PC-9 (cell line): Measurements from ENCODE around the gene TSPAN18. TPM values are rescaled to one million over a fixed set of nuclear protein-coding genes. Genes with fewer than 3 reads are reported as not detected.

ENCODE experiments used
- BruUV-seq: library from RNA; stranded (reverse); fragments of 400-500 nt; replicated peaks from 2 replicates; lab custom pipeline; 2021; lab: Mats Ljungman, UMichigan
- CTCF ChIA-PET: fragments of 300-600 bp; sonication (Branson Sonifier 250); formaldehyde crosslinking; loops from one replicate; lab custom pipeline; 2022; ENCODE audit warnings: antibody characterized with exemption; lab: Charles Lee
- POLR2A ChIA-PET: fragments of 300-600 bp; sonication (Branson Sonifier 250); formaldehyde crosslinking; loops from one replicate; lab custom pipeline; 2022; ENCODE audit warnings: antibody characterized with exemption; ENCODE audit not compliant: unreplicated experiment; lab: Charles Lee
- DNase-seq, 2 experiments: peaks; one replicate each; pipeline versions ENCODE4 v3.0.0 to v3.0.0-alpha.2; 2015 to 2022; ENCODE audit warnings: mixed read lengths in 1 of 2
- H2AFZ ChIP-seq: fragments of 200-600 bp; sonication (generic); 2 replicates; pipeline ENCODE4 v1.8.1; 2017; ENCODE audit warnings: antibody characterized with exemption
- H3F3A ChIP-seq: fragments of 200-600 bp; sonication (generic); 2 replicates; pipeline ENCODE4 v1.8.1; 2017; ENCODE audit warnings: antibody characterized with exemption, mild to moderate bottlenecking, low read depth; ENCODE audit not compliant: insufficient read depth
- H3K27ac ChIP-seq: fragments of 200-600 bp; sonication (generic); 2 replicates; pipeline ENCODE4 v1.6.1; 2016; ENCODE audit warnings: mixed run types
- H3K27me3 ChIP-seq: fragments of 200-600 bp; sonication (generic); 2 replicates; pipeline ENCODE4 v1.6.1; 2016; ENCODE audit warnings: low read depth, mixed run types; ENCODE audit not compliant: insufficient read depth
- H3K36me3 ChIP-seq: fragments of 200-600 bp; sonication (generic); 2 replicates; pipeline ENCODE4 v1.6.1; 2016; ENCODE audit warnings: low read depth, mixed run types
- H3K4me1 ChIP-seq: fragments of 200-600 bp; sonication (generic); replicated peaks from 2 replicates; pipeline ENCODE4 v1.6.1; 2016; ENCODE audit warnings: mixed run types; ENCODE audit not compliant: insufficient read depth
- H3K4me2 ChIP-seq: fragments of 200-600 bp; sonication (generic); 2 replicates; pipeline ENCODE4 v1.6.1; 2017; ENCODE audit warnings: mixed run types
- H3K4me3 ChIP-seq: fragments of 200-600 bp; sonication (generic); 2 replicates; pipeline ENCODE4 v1.6.1; 2016; ENCODE audit warnings: mixed run types
- H3K79me2 ChIP-seq: fragments of 200-600 bp; sonication (generic); 2 replicates; pipeline ENCODE4 v1.6.1; 2017; ENCODE audit warnings: low read depth, mixed run types
- H3K9me2 ChIP-seq: fragments of 200-600 bp; sonication (generic); 2 replicates; pipeline ENCODE4 v1.8.1; 2017; ENCODE audit warnings: mild to moderate bottlenecking; ENCODE audit not compliant: insufficient read depth
- H3K9me3 ChIP-seq: fragments of 200-600 bp; sonication (generic); 2 replicates; pipeline ENCODE4 v1.8.1; 2016; ENCODE audit warnings: low read depth; ENCODE audit not compliant: insufficient read depth
- H4K20me1 ChIP-seq: fragments of 200-600 bp; sonication (generic); 2 replicates; pipeline ENCODE4 v1.8.1; 2017; ENCODE audit not compliant: insufficient read depth
- EZH2 ChIP-seq: fragments of 200-600 bp; sonication (generic); IDR thresholded peaks from 2 replicates; pipeline ENCODE4 v1.8.0; 2017; ENCODE audit warnings: antibody characterized with exemption, low read depth
- intact Hi-C: fragments of 100-400 bp; cut with micrococcal nuclease; formaldehyde crosslinking; loops from one replicate; pipeline ENCODE4 v1.10.0; 2022; ENCODE audit not compliant: unreplicated experiment
- total RNA-seq: library from RNA; stranded (reverse); gene quantifications from 2 replicates; pipeline ENCODE4 v1.2.3, GENCODE V29; 2021
- TF ChIP-seq, protein P1 (sequence below): fragments of 200-600 bp; sonication (generic); conservative IDR thresholded peaks from 2 replicates; pipeline ENCODE4 v1.6.1; 2017; ENCODE audit warnings: mixed run types, antibody characterized with exemption, mild to moderate bottlenecking, moderate library complexity

TSPAN18 gene
- total RNA-seq, 1 experiment from 2014 or later: not detected

DNA sequence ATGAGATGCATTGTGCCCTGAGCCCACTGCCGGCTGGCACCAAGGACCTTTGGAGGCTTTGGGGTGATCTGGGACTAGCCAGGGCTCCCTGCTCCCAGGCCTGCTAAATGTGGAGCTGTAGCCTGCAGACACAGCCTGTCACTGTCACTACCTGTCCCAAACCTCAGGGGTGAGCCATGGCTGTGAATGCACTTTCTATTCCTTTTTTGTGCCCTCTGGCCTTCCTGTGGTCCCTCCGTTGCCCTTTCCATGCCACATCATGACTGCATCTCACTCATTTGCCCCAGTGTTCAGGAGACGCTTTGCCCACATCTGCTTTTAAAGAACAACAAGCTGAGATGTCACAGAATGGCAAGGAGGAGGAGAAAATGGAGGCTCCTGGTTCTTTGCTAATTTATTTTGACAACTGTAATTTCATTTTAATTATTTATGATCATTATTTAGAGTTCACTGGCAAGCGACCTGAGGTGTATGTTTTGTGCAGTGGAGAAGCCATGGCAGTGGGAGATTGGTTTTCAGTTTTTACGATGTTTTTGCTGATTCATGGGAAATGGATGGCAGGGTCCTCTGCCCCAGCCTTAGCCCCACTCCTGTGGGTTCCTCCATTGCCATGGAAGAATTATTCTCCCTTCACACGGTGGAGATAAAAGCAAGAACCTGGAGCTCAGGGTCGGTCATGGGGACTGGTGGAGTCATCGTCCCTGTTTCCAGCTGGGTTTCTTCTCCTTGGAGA is 69.2 kb downstream of the TSPAN18 start:
- POLR2A ChIA-PET: no interaction called here
- CTCF ChIA-PET: no interaction called here
- no peak for DNase-seq
- Histone ChIP-seq H3K4me3 (no peak overlapping the region), H3K27me3 (peaks cover 95% of the 10 kb centered on the region), H2AFZ (no peak overlapping the region), H3F3A (no peaks in the 10 kb centered on the region), H3K79me2 (no peaks in the 10 kb centered on the region), H3K9me2 (no peaks in the 10 kb centered on the region), H3K9me3 (no peaks in the 10 kb centered on the region), H3K27ac (no peak overlapping the region), H3K4me2 (no peak overlapping the region), H3K36me3 (no peaks in the 10 kb centered on the region), H3K4me1 (no peaks in the 10 kb centered on the region), H4K20me1 (no peaks in the 10 kb centered on the region)
- intact Hi-C loops: no loop called here
- BruUV-seq: no TSS peak
- TF ChIP-seq, protein P1, sequence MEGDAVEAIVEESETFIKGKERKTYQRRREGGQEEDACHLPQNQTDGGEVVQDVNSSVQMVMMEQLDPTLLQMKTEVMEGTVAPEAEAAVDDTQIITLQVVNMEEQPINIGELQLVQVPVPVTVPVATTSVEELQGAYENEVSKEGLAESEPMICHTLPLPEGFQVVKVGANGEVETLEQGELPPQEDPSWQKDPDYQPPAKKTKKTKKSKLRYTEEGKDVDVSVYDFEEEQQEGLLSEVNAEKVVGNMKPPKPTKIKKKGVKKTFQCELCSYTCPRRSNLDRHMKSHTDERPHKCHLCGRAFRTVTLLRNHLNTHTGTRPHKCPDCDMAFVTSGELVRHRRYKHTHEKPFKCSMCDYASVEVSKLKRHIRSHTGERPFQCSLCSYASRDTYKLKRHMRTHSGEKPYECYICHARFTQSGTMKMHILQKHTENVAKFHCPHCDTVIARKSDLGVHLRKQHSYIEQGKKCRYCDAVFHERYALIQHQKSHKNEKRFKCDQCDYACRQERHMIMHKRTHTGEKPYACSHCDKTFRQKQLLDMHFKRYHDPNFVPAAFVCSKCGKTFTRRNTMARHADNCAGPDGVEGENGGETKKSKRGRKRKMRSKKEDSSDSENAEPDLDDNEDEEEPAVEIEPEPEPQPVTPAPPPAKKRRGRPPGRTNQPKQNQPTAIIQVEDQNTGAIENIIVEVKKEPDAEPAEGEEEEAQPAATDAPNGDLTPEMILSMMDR: no peak
- TF ChIP-seq EZH2: no peak

DNA sequence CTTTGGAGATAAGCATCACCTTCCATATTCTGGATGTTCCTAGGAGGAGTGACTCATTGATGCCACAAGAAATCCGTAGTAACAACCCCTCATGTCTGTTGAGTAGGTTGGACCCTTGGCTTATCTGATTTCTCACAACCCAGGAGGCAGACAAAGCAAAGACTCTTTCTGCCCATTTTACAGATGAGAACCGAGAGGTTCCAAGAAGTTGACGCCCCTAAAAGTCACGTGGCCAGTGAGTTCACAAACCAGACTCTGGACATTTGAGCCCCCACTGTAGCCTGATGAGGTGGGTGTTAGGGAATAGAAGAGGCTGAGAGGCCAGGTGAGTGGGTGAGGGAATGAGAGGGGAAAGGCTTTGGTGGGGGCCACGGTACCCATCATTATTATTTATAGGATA is 70.3 kb downstream of the TSPAN18 start:
- Histone ChIP-seq H3K36me3 (no peaks in the 10 kb centered on the region), H3K9me3 (no peaks in the 10 kb centered on the region), H3K4me2 (no peak overlapping the region), H3K9me2 (no peaks in the 10 kb centered on the region), H3K4me3 (no peak overlapping the region), H3K79me2 (no peaks in the 10 kb centered on the region), H3F3A (no peaks in the 10 kb centered on the region), H3K4me1 (no peaks in the 10 kb centered on the region), H3K27ac (no peak overlapping the region), H3K27me3 (peaks cover 96% of the 10 kb centered on the region), H4K20me1 (no peaks in the 10 kb centered on the region), H2AFZ (no peak overlapping the region)
- POLR2A ChIA-PET: no interaction called here
- DNase-seq: no peak
- CTCF ChIA-PET: no interaction called here
- no TSS peak for BruUV-seq
- no peak for TF ChIP-seq EZH2
- TF ChIP-seq, protein P1: no peak
- intact Hi-C loops: no loop called here

DNA sequence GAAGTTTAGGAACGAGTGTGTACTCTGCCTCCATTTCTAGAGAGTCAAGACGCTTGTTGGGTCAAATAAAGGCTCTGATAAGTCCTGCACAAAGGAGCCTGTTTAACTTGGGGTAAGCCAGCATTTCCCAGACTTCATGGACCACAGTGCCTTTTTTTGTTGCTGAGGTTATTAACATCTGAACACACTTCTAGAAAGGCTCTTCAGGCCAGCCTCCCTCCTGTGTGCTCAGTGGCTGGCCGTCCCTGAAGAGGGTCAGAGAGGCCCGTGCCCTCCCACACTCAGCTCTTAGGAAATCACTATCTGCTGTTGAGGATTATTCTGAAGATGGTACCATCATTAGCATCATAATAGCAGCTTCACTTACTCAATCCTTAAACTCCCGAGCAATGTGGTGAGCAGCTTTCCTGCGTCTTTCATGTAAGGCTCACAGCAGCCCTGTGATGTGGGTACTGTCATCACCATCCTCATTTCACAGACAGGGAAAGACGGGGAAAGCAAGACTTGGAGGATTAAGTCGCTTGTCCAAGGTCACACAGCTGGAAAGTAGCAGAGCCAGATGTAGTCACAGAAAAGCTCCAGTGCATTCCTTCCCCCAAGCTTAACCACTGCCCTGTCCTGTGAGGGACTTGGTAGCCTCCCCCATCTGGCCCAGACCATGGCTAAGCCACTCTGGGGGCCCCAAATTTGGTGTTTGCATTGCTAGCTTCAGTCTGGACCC is 71.3 kb downstream of the TSPAN18 start:
- H3K9me2 ChIP-seq: no peaks in the 10 kb centered on the region
- H3K27me3 ChIP-seq: peaks cover 96% of the 10 kb centered on the region
- DNase-seq: no peak
- H4K20me1 ChIP-seq: no peaks in the 10 kb centered on the region
- no peaks in the 10 kb centered on the region for H3K36me3 ChIP-seq
- intact Hi-C loops: no loop called here
- H3K27ac ChIP-seq: no peak overlapping the region
- no peaks in the 10 kb centered on the region for H3K9me3 ChIP-seq
- no peak for TF ChIP-seq EZH2
- TF ChIP-seq, protein P1: no peak
- H3K79me2 ChIP-seq: no peaks in the 10 kb centered on the region
- BruUV-seq: no TSS peak
- ChIA-PET CTCF (no interaction called here), POLR2A (interaction anchor here (0.7 kb wide), 1 partner anchor 205 kb away, joined by 3 read pairs; no protein-coding TSS in a partner anchor)
- no peaks in the 10 kb centered on the region for H3F3A ChIP-seq
- no peak overlapping the region for H3K4me3 ChIP-seq
- H3K4me2 ChIP-seq: no peak overlapping the region
- H3K4me1 ChIP-seq: no peaks in the 10 kb centered on the region
- H2AFZ ChIP-seq: no peak overlapping the region
